H1 (cell line): ENCODE measurements around the gene DRC7.
A peak's percentile ranks its signal among the peaks of the same experiment; 100 is the strongest.

Experiments
- EP300 ChIP-seq, 2 experiments: IDR thresholded peaks; 1 replicate in 1 of 2; 2 replicates in 1 of 2; pipeline ENCODE4 v1.6.1; 2011 to 2012; ENCODE audit warnings: low read depth in 2 of 2, low read length in 2 of 2, mild to moderate bottlenecking in 2 of 2, borderline replicate concordance in 1 of 2, inconsistent platforms in 1 of 2, moderate library complexity in 1 of 2
- TF ChIP-seq, protein P1 (sequence below), 3 experiments: IDR thresholded peaks; 1 replicate in 2 of 3; 2 replicates in 1 of 3; pipeline versions ENCODE4 v1.5.1 to v1.6.1; 2011; ENCODE audit warnings: low read length in 3 of 3, mild to moderate bottlenecking in 3 of 3, inconsistent platforms in 2 of 3, low read depth in 1 of 3, moderate library complexity in 1 of 3; ENCODE audit not compliant: insufficient read depth in 1 of 3; ENCODE audit errors: control extremely low read depth in 1 of 3

DNA sequence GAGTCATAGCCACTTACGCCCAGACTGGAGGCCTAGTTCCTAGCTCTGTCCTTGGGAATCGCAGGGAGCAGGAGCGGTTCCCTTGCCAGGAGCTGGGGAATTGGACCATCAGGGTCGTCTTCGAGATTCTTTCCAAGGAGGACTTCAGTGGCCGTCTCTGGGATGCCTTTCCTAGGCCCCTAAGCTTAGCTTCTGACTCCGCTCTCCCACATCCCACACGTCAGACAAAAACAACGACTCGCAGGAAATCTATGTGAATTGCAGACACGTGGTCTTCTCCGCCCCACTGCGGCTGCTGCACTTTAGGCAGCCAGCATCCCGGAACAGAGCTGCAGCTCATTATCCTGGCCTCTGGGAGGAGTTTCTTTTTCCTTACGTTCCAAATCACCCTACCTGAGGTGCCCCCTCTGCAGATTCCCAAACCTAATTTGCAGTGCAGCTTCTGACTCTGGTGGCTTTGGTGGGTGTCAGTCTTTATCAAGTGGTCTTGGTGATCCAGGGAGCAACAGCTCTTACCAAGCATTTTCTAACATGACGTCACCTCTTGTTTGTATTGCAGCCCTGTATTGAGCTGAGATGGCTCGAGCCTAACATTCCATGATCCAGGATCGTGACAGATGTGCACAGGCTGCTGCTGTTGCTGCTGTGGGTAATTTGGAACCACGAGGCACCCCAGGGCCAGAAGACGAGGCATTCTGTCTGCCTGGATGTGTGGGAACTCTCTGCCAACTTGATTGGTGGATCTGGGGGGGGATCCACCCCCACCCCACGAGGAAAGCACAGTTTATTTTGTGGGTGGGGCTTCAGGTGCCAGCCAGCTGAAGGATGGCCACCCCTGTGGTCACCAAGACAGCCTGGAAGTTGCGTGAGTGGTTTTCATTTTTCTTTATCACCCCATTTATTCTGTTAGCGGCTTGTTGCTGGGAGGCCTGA is 42.1 kb downstream of the DRC7 start:
- TF ChIP-seq, protein P1, sequence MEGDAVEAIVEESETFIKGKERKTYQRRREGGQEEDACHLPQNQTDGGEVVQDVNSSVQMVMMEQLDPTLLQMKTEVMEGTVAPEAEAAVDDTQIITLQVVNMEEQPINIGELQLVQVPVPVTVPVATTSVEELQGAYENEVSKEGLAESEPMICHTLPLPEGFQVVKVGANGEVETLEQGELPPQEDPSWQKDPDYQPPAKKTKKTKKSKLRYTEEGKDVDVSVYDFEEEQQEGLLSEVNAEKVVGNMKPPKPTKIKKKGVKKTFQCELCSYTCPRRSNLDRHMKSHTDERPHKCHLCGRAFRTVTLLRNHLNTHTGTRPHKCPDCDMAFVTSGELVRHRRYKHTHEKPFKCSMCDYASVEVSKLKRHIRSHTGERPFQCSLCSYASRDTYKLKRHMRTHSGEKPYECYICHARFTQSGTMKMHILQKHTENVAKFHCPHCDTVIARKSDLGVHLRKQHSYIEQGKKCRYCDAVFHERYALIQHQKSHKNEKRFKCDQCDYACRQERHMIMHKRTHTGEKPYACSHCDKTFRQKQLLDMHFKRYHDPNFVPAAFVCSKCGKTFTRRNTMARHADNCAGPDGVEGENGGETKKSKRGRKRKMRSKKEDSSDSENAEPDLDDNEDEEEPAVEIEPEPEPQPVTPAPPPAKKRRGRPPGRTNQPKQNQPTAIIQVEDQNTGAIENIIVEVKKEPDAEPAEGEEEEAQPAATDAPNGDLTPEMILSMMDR (IDR thresholded peaks at IDR 0.05; ENCODE audit: control extremely low read depth in 1 of 3, insufficient read depth in 1 of 3, low read depth in 1 of 3, low read length in 3 of 3), result peak; percentile 2 to 31 (median 29); a peak in 3 of 4 replicates
- TF ChIP-seq EP300 (IDR thresholded peaks at IDR 0.05; ENCODE audit: borderline replicate concordance in 1 of 2, low read depth in 2 of 2, low read length in 2 of 2), result no peak
